OCI-LY3 (cell line): ENCODE measurements around the gene EXD3.
"Not testable (repeated sequence)": the region's sequence is repeated elsewhere in the genome, so short reads cannot be mapped to it uniquely, and the experiment has no call there.

Experiments
- H2AFZ ChIP-seq: fragments of 200-600, 300-600 bp; shearing (Covaris generic); 2 replicates; pipeline ENCODE4 v1.6.0; 2014; ENCODE audit warnings: antibody characterized with exemption, low read depth, low read length
- H3K27ac ChIP-seq: fragments of 200-600, 300-600 bp; sonication (generic); 2 replicates; pipeline ENCODE4 v1.5.1; 2014; ENCODE audit warnings: mild to moderate bottlenecking, low read length, moderate library complexity, mixed read lengths
- H3K27me3 ChIP-seq: fragments of 200-600, 300-600 bp; sonication (generic); 2 replicates; pipeline ENCODE4 v1.6.1; 2014; ENCODE audit warnings: low read depth, low read length, mixed read lengths
- H3K36me3 ChIP-seq: fragments of 200-600, 300-600 bp; sonication (generic); replicated peaks from 2 replicates; pipeline ENCODE3; 2014; ENCODE audit warnings: low read depth, low read length, mixed read lengths
- H3K4me1 ChIP-seq: fragments of 300-600, 200-600 bp; sonication (generic); 2 replicates; pipeline ENCODE4 v1.6.1; 2014; ENCODE audit warnings: low read length, mixed read lengths
- H3K4me2 ChIP-seq: fragments of 200-600, 300-600 bp; sonication (generic); 2 replicates; pipeline ENCODE4 v1.6.1; 2014; ENCODE audit warnings: low read length, mixed read lengths
- H3K4me3 ChIP-seq: fragments of 300-600, 200-600 bp; sonication (generic); 2 replicates; pipeline ENCODE4 v1.5.1; 2014; ENCODE audit warnings: antibody characterized with exemption, mild to moderate bottlenecking, low read length, moderate library complexity
- H3K79me2 ChIP-seq: fragments of 300-600, 200-600 bp; shearing (Covaris generic); 2 replicates; pipeline ENCODE4 v1.6.1; 2014; ENCODE audit warnings: mild to moderate bottlenecking, low read length, mixed read lengths
- H3K9ac ChIP-seq: fragments of 300-600, 200-600 bp; shearing (Covaris generic); 2 replicates; pipeline ENCODE4 v1.6.0; 2014; ENCODE audit warnings: mild to moderate bottlenecking, low read length, moderate library complexity
- H3K9me3 ChIP-seq: fragments of 200-600, 300-600 bp; shearing (Covaris generic); 2 replicates; pipeline ENCODE4 v1.6.1; 2014; ENCODE audit warnings: low read length, mixed read lengths; ENCODE audit not compliant: insufficient read depth
- H4K20me1 ChIP-seq: fragments of 200-600, 300-600 bp; sonication (generic); 2 replicates; pipeline ENCODE4 v1.6.1; 2016; ENCODE audit warnings: low read length, mixed read lengths; ENCODE audit not compliant: insufficient read depth
- EZH2phosphoT487 ChIP-seq: fragments of 200-600 bp; shearing (Covaris generic); IDR thresholded peaks from 2 replicates; pipeline ENCODE4 v1.6.1; 2018; ENCODE audit warnings: antibody characterized with exemption, mixed run types, low read depth
- TF ChIP-seq, protein P1 (sequence below): fragments of 200-600, 300-600 bp; sonication (generic); IDR thresholded peaks from 2 replicates; pipeline ENCODE4 v1.5.1; 2014; ENCODE audit warnings: antibody characterized with exemption, low read length, low read depth

EXD3 gene

GRCh38 chr9:137467161-137467581 lies 44.2 kb upstream of the EXD3 start:
- H3K4me1 ChIP-seq, result peaks cover 7% of the 10 kb centered on the region; the same call in 1 of the 2 replicates
- H3K27me3 ChIP-seq, result no peaks in the 10 kb centered on the region
- no peak overlapping the region for H3K4me2 ChIP-seq
- no peak overlapping the region for H3K4me3 ChIP-seq
- no peak overlapping the region for H3K27ac ChIP-seq
- no peak overlapping the region for H2AFZ ChIP-seq
- H3K36me3 ChIP-seq, result no peaks in the 10 kb centered on the region
- H4K20me1 ChIP-seq, result no peaks in the 10 kb centered on the region
- TF ChIP-seq, protein P1, sequence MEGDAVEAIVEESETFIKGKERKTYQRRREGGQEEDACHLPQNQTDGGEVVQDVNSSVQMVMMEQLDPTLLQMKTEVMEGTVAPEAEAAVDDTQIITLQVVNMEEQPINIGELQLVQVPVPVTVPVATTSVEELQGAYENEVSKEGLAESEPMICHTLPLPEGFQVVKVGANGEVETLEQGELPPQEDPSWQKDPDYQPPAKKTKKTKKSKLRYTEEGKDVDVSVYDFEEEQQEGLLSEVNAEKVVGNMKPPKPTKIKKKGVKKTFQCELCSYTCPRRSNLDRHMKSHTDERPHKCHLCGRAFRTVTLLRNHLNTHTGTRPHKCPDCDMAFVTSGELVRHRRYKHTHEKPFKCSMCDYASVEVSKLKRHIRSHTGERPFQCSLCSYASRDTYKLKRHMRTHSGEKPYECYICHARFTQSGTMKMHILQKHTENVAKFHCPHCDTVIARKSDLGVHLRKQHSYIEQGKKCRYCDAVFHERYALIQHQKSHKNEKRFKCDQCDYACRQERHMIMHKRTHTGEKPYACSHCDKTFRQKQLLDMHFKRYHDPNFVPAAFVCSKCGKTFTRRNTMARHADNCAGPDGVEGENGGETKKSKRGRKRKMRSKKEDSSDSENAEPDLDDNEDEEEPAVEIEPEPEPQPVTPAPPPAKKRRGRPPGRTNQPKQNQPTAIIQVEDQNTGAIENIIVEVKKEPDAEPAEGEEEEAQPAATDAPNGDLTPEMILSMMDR, result no peak
- H3K9me3 ChIP-seq, result no peaks in the 10 kb centered on the region
- H3K79me2 ChIP-seq, result no peaks in the 10 kb centered on the region
- no peak overlapping the region for H3K9ac ChIP-seq

DNA sequence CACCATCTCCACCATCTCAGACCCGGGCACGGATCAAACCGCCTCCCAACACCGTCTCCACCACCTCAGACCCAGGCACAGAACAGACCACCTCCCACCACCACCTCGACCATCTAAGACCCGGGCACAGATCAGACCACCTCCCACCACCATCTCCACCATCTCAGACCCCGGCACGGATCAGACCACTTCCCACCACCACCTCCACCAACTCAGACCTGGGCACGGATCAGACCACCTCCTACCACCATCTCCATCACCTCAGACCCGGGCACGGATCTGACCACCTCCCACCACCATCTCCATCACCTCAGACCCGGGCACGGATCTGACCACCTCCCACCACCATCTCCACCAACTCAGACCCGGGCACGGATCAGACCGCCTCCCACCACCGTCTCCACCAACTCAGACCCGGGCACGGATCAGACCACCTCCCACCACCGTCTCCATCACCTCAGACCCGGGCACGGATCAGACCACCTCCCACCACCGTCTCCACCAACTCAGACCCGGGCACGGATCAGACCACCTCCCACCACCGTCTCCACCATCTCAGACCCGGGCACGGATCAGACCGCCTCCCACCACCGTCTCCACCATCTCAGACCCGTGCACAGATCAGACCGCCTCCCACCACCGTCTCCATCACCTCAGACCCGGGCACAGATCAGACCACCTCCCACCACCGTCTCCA lies 43.6 kb upstream of the EXD3 start:
- H3K27me3 ChIP-seq, result not testable (repeated sequence)

DNA sequence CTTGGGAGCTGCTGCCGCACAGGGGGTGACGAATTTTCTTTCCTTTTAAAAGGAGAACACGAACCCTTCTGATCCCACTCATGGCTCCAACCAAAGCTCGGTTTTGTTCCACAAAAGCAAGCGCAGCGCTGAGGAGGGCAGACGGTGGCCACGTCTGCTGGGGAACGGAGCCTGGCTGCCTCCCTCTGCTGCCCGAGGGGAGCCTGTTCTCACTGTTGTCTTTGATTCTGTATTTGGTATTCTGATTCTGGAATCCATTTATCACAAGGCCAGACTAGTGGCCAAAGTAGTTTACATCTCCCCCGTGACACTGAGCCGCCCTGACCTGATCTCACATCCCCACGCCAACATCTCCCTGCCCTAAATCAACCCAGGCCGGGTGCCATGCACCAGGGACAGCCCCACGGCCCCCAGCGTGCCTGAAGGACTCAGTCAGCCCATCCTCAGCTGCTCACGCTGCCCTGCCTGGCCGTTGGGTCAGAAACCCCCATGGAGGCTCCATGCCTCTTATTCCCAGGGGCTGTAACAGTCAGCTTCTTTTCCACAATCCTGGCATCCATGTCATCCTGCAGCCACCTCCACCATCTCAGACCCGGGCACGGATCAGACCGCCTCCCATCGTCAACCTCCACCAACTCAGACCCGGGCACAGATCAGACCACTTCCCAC lies 42.9 kb upstream of the EXD3 start:
- Histone ChIP-seq H2AFZ (no peak overlapping the region), H3K9me3 (no peaks in the 10 kb centered on the region), H4K20me1 (no peaks in the 10 kb centered on the region), H3K9ac (no peak overlapping the region), H3K79me2 (no peaks in the 10 kb centered on the region), H3K27me3 (no peaks in the 10 kb centered on the region), H3K4me2 (no peak overlapping the region), H3K27ac (no peak overlapping the region), H3K4me1 (peaks cover 11% of the 10 kb centered on the region; the same call in 1 of the 2 replicates), H3K4me3 (no peak overlapping the region), H3K36me3 (no peaks in the 10 kb centered on the region)
- TF ChIP-seq EZH2phosphoT487, result no peak
- TF ChIP-seq, protein P1, result no peak

More for the DNA sequence above, 43.6 kb upstream of the EXD3 start:
- not testable (repeated sequence) for H3K79me2 ChIP-seq, H3K4me2 ChIP-seq, H3K4me3 ChIP-seq, H3K9me3 ChIP-seq, H3K27ac ChIP-seq, H2AFZ ChIP-seq, H3K36me3 ChIP-seq, H3K4me1 ChIP-seq, H4K20me1 ChIP-seq, H3K9ac ChIP-seq

DNA sequence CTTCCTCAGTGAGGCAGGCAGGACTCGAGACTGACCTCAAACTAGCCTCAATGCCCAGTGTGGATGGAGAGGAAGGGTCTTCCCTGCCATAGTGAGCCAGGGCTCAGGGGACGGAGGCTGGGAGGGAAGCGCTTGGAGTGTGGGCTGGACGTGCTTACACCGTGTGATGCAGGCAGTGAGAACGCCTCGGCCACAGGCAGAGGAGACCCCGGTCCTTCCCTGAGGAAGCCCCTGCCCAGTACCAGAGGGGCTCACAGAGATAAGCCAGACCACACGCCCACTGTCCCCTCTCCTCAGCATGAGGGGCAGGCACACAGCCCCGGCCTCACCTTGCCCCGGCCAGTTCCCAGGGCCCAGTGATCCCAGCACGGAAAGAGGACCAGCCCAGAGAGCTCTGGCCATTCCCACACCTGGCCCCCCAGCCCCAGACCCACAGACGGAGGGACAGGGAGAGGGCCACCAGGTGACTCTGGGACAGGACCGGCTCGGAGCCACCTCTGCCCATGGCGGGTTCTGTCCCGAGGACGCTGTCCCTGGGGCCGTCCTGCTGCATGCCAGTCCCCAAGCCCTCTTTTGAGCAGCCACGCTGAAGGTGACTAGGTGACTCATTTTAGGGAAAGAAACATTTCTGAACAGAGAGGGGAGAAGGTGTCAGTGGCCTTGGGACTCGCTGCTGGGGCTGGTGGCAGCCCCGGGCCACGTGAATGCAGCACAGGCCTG lies 42.2 kb upstream of the EXD3 start:
- no peak overlapping the region for H3K4me2 ChIP-seq
- no peaks in the 10 kb centered on the region for H4K20me1 ChIP-seq
- no peak overlapping the region for H2AFZ ChIP-seq
- no peaks in the 10 kb centered on the region for H3K27me3 ChIP-seq
- H3K79me2 ChIP-seq, result no peaks in the 10 kb centered on the region
- peaks cover 13% of the 10 kb centered on the region; the same call in 1 of the 2 replicates for H3K4me1 ChIP-seq
- no peaks in the 10 kb centered on the region for H3K36me3 ChIP-seq
- no peak overlapping the region for H3K9ac ChIP-seq
- H3K4me3 ChIP-seq, result no peak overlapping the region
- H3K27ac ChIP-seq, result no peak overlapping the region
- no peaks in the 10 kb centered on the region for H3K9me3 ChIP-seq
- no peak for TF ChIP-seq EZH2phosphoT487
